Gastrocnemius medialis (tissue), 4 donors: ENCODE results near the gene ATG10.

ENCODE experiments used
- CTCF ChIP-seq, 5 experiments: fragments of 450-650 bp in 3 of 5; fragments of 200-600 bp in 2 of 5; sonication (generic) in 2 of 5; IDR thresholded peaks in 4 of 5; conservative IDR thresholded peaks in 1 of 5; 1 replicate in 4 of 5; 2 replicates in 1 of 5; pipeline ENCODE4 v1.5.1; 2016 to 2019; ENCODE audit warnings: antibody characterized with exemption in 5 of 5, mild to moderate bottlenecking in 3 of 5, moderate library complexity in 3 of 5
- POLR2A ChIP-seq, 2 donors: fragments of 450-650 bp; IDR thresholded peaks; one replicate each; pipeline ENCODE4 v1.6.1; 2017; ENCODE audit warnings: antibody characterized with exemption in 2 of 2, mild to moderate bottlenecking in 2 of 2, moderate library complexity in 2 of 2

DNA sequence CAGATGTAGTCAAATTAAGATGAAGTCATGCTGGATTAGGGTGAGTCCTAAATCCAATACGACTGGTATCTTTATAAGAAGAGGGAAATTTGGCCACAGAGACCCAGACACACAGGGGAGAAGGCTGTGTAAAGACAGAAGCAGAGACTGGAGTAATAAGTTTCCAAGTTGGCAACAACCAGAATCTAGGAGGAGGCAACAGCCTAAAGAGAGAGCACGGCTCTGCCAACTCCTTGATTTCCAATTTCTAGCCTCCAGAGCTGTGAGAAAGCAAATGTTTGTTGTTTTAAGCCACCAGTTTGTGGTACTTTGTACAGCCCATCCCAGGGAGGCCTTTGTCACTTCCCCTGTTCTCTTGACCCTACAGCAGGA, 74.4 kb downstream of the ATG10 start:
- TF ChIP-seq POLR2A (IDR thresholded peaks at IDR 0.05) (no peak), CTCF (IDR thresholded peaks at IDR 0.05 in 4 of 5, conservative IDR thresholded peaks at IDR 0.05 in 1 of 5) (no peak)
